RCC 7860 (cell line): ENCODE data around the gene MIOS.

Experiments used
- DNase-seq: peaks from one replicate; pipeline ENCODE4 v3.0.0-alpha.2; 2015; ENCODE audit warnings: low spot score
- FAIRE-seq: peaks from 2 replicates; lab custom pipeline; 2012; peaks lifted over from hg19 to GRCh38; lab: Jason Lieb, UNC

Gene MIOS

GRCh38 chr7:7566651-7567611 is at the start of gene MIOS:
TSS of gene MIOS (plus strand) at chr7:7566884. CDS start at chr7:7572476, 5,592 bp downstream.
- DNase-seq (peak; percentile 62), FAIRE-seq (no peak)

DNA sequence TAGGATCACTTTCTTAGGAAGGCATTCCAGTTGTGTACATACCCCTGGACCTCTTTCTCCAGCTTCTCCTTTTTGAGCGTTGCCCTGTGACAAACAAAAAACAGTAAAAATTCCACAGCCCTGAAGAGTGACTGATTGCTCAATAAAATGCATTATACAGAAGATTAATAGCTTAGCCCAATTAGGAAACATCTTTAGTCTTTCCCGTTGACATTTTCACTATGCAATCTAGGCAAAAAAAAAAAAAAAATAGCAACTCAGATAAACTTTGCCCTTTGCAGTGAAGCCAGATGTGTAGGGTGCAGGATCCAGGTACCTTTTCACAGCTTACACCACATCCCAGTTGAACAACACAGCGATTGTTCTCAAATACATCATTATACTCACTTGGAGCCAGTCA is 48.9 kb upstream of the MIOS start:
- FAIRE-seq (no peak), DNase-seq (no peak)

DNA sequence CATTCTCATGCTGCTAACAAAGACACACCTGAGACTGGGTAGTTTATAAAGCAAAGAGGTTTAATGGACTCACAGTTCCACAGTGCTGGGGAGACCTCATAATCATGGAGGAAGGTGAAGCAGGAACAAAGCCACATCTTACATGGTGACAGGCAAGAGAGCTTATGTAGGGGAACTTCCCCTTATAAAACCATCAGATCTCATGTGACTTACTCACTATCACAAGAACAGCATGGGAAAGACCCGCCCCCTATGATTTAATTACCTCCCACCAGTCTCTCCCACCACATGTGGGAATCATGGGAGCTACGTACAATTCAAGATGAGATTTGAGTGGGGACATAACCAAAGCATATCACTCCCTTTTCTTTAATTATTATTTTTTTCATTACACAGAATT is 47.6 kb upstream of the MIOS start:
- DNase-seq = peak; percentile 16
- FAIRE-seq = no peak

DNA sequence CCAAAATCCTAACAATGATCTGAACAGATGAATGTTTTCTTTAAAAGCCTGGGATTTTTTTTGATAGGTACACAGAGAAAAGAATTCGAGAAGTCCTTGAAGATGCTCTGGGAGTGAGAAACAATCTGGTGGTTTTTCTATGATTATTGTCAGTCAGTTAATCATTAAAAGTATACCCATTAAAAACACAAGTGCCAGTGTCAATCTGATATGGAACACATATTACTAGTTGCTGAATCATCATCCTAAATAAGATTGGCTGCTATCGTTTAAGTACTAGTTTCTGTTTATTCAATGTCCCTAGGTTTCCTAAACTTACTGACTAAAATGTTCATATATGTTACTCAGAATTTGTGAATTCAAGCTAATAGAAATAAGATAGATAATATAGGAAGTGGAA is 47.2 kb upstream of the MIOS start:
- peak; percentile 88 for FAIRE-seq
- peak; percentile 48 for DNase-seq

DNA sequence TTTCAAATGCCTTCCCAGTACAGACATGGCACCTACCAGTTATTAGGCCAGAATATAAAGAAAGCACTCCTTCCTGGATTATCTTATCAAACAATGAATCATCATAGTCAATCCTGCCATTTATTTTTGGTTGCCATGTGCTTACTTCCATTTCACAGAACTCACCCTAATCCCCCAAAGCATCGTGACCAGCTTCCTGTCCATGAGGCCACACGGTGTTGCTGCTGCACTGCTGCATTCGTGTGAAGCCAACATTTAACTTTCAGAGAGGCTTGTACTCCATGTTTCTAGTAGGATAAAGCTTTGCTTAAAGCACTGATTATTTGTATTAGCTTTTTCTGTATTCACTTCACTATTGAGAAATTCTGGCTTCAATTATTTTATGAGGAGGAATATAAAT is 45.4 kb upstream of the MIOS start:
- DNase-seq (no peak), FAIRE-seq (no peak)

GRCh38 chr7:7522421-7522820 is 44.3 kb upstream of the MIOS start:
- DNase-seq (no peak), FAIRE-seq (no peak)

GRCh38 chr7:7524121-7524520 is 42.6 kb upstream of the MIOS start:
- DNase-seq (no peak), FAIRE-seq (no peak)

DNA sequence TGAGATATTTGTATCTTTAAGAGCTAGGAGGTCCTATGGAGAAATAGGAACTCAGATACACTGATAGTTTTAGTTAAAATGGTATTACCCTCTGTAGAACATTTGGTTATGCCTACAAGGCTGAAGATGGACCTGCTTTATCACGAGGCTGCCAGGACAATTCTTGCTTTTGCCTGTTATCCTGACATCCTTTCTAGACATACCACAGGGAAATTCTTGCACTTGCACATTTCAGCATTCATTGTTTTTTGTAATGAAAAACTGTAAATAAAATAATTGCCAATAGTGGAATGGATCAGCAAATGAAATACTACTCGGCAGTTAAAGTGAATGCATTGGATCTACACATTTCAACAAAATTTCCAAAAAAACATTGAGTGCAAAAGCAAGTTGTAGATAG is 40.7 kb upstream of the MIOS start:
- FAIRE-seq (no peak), DNase-seq (no peak)

DNA sequence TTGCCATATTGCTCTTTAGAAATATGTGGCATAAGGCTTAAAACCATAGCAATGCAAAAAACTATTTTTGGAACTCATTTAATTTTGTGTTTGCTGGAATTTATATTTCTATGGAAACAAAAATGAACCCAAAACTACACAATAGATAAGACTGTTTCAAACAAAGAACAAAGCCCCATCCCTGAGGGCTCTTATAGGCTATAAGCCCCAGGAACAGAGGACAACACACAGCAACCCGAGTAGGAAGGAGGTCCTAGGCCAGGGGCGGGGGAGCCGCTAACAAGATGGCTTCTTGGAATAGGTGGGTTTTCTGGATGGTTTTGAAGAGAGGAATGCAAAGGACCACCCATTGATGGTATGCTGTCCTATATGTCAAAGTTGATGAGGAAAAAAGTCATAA is 39.6 kb upstream of the MIOS start:
- DNase-seq (no peak), FAIRE-seq (no peak)

- DNase-seq (no peak), FAIRE-seq (no peak)
Measured at GRCh38 chr7:7529328-7529727, 37.4 kb upstream of the MIOS start.

DNA sequence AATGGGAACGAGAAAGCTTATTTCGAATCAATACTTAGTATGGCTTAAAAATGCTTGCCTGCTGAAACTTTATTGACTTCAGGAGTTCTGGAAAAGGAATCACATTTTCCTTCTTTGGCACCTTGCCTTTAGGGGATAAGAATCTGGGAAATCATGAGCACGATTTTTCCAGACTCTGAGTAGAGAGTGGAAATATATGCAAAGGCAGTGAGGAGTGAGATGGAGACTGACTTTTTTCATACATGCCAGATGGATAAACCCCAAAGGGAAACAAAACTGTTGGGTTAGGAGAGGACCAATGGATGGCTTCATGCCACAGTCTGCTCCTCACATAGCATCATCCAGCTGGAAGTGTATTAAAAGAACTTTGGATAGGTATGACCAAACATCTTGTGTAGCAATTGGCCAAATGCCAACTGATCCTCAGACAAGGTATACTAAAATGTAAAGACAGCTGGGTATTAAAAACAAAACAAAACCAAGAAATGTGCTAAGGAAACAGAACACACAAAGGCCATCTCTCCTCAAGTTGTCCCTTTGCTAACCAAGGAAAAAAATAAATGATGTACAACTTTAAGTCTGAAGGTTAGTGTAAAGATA is 32.8 kb upstream of the MIOS start:
- FAIRE-seq = no peak
- DNase-seq = no peak

DNA sequence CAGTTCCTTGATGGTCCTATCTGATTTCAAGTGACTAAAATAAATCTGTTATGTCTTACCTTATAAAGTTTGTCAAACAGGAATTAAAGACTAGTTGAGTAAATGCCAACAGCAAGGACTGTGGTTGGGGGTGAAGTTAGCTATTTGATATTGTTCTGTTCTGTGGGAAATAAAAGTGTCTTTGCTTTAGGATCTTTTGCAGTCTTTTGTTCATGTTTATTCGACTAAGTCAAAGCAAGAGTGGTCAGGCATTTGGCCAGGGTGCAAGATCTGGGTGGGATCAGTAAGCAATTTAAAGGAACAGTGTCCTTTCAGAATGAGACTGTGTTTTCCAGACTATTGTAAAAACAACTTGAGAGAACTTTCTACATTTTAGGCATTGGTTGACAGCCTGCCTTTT is 31.0 kb upstream of the MIOS start, which contains the start of gene COL28A1:
Gene COL28A1 (minus strand): TSS at position 183 of the 400 bp plus-strand sequence. CDS start 2,998 bp downstream, outside the sequence.
- FAIRE-seq (no peak), DNase-seq (no peak)

DNA sequence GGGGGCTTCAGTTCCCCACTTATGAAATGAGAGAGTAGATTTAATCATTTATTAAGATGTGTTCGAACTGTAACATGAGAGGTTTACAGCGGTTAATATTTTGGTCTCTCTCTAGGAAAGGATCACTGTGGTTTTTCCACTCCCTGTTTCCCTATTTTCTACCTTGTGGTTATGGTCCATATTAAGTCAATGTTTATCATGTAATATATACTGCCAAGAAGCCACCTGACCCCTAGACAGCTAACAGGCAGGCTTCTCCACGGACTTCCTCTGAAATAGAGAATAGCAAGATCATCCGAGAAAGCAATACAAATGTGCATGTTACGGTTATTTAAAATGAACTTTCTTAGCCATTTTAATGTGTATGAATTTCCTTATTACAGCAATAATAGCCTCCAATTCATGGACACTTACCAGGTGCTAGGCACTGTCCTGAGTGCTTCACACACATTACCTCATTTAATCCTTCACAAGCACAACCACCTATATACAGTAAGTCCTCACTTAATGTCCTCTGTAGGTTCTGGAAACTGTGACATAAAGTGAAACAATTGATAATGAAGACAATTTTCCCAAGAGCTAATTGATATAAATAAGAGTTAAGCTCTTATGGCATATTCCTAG is 30.2 kb upstream of the MIOS start:
- no peak for FAIRE-seq
- DNase-seq = no peak

DNA sequence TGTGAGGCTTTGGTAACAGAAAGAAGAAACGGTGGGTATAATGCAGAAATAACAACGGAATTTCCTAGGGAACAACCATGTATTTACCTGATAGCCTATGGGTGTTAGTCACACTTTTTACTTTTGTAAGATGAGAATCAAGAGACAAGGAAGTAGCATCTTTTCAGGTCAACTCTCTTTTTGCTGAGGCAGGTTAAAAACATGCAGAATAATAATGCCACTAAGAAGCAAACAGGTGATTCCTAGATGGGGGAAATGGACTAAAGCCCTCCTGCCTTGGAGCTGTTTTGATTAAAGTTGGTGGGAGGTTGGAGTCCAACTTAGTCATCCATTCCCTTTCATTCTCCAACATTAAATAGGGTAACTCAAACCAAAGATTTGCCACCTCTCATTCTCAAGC is 29.0 kb upstream of the MIOS start:
- FAIRE-seq = no peak
- no peak for DNase-seq

GRCh38 chr7:7539152-7539551 is 27.5 kb upstream of the MIOS start:
- DNase-seq = no peak
- FAIRE-seq = no peak

DNA sequence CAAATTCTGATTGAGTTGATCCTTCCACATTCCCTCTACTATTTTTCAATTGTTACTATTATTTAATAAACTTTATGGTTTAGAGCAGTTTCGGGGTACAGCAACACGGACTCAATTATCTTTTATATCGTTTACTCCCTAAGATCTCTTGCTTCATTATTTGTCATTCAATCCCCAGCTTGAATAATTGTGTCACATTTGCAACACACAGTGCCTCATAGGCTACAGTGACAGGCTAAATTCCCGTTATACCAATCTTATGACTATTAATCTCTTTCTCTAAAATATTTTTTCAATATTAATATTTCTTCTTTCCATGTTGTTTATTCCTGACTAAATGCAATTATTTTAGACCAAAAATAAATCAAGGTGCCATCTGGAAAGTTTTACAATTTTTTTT is 27.0 kb upstream of the MIOS start:
- no peak for FAIRE-seq

GRCh38 chr7:7542251-7542835 is 24.3 kb upstream of the MIOS start:
- FAIRE-seq (no peak), DNase-seq (no peak)

More for the DNA sequence above, 27.0 kb upstream of the MIOS start:
- DNase-seq = no peak

- DNase-seq = no peak
Measured at GRCh38 chr7:7548407-7548806, 18.3 kb upstream of the MIOS start.

DNA sequence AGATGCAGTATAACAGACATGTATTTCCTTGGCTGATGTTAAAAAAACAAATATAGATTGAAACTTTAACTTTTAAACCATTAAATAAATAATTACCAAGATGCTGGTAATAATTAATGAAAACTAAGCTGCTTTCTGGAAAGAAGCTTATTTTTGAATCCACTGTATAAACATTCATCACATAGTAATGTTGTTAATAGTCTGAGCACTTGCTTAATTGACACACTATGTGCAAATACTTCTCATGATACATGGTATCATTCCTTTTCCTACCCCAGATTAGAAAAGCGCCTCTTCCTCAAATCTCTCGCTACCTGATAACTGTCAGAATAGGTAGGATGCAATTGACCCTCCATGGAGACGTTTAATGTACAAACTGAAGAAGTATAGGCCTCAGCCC is 16.0 kb upstream of the MIOS start:
- FAIRE-seq (peak; percentile 54), DNase-seq (no peak)

More at GRCh38 chr7:7548407-7548806, 18.3 kb upstream of the MIOS start:
- FAIRE-seq = no peak

DNA sequence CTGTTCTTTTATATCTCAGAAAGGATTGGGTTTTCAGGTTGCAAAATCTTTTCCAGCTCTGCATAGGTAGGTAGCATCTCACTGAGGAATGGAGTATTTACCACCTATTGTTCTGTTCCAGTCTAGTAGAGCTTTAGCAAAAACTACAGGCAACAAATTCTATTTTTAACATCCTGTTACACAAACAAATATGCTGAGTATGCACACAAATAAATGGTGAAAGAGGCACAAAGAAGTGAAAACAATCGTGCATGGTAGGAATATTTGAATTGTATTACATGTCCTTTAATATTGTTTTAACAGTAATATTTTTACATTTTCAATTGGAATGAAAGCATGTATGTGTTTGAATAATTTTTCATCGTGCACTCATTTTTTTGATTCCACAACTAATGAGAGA is 14.5 kb upstream of the MIOS start:
- no peak for FAIRE-seq
- no peak for DNase-seq

DNA sequence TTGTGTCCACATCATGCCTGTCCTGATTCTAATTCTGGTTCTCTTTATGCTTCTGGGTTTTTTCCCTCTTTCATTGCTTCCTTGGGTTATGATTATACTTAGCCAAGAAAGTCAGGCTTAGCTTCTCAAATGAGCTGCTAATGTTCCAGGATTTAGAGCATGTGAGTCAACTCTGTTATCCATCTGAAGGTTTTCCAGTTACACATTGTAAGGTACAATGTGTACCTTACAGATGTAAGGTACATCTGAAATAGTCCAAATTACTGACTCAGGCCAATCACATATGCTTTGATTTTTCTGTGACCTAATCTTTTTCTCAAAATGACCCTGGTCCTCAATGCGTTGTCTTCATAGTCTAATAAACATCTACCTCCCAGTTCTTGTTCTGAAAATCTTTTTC is 13.3 kb upstream of the MIOS start:
- FAIRE-seq (no peak), DNase-seq (no peak)
